ENCODE results near the gene DTNBP1. TPM values are rescaled to one million over a fixed set of nuclear protein-coding genes. Genes with fewer than 3 reads are reported as not detected.

The DTNBP1 gene
- total RNA-seq, 1 donor from 2014 or later: 19.2 TPM

GRCh38 chr6:15539722-15540270, 123.0 kb downstream of the DTNBP1 start:
- intact Hi-C loops (cut with micrococcal nuclease): no loop called here
- TF ChIP-seq CTCF (IDR thresholded peaks at IDR 0.05; ENCODE audit: borderline replicate concordance): no peak
- DNase-seq: no peak
- H3K27me3 ChIP-seq (ENCODE audit: low read depth): no peaks in the 10 kb centered on the region
- peaks cover 20% of the 10 kb centered on the region for H3K4me1 ChIP-seq
- no peak overlapping the region for H3K4me3 ChIP-seq
- H3K27ac ChIP-seq (replicated peaks): no peak overlapping the region
- H3K36me3 ChIP-seq: no peaks in the 10 kb centered on the region
- no peaks in the 10 kb centered on the region for H3K9me3 ChIP-seq (replicated peaks)

GRCh38 chr6:15538766-15539495, 123.9 kb downstream of the DTNBP1 start:
- no peak for DNase-seq
- intact Hi-C loops (cut with micrococcal nuclease): no loop called here
- peaks cover 15% of the 10 kb centered on the region for H3K4me1 ChIP-seq

GRCh38 chr6:15538106-15538505, 124.7 kb downstream of the DTNBP1 start:
- H3K27me3 ChIP-seq (ENCODE audit: low read depth): no peaks in the 10 kb centered on the region
- no peak for DNase-seq
- H3K4me1 ChIP-seq: peaks cover 15% of the 10 kb centered on the region
- no peaks in the 10 kb centered on the region for H3K9me3 ChIP-seq (replicated peaks)
- no peak overlapping the region for H3K27ac ChIP-seq (replicated peaks)
- intact Hi-C loops (cut with micrococcal nuclease): no loop called here
- no peaks in the 10 kb centered on the region for H3K36me3 ChIP-seq
- no peak for TF ChIP-seq CTCF (IDR thresholded peaks at IDR 0.05; ENCODE audit: borderline replicate concordance)
- no peak overlapping the region for H3K4me3 ChIP-seq

More at GRCh38 chr6:15538766-15539495, 123.9 kb downstream of the DTNBP1 start:
- no peaks in the 10 kb centered on the region for H3K27me3 ChIP-seq (ENCODE audit: low read depth)
- H3K27ac ChIP-seq (replicated peaks): no peak overlapping the region
- no peak for TF ChIP-seq CTCF (IDR thresholded peaks at IDR 0.05; ENCODE audit: borderline replicate concordance)
- H3K9me3 ChIP-seq (replicated peaks): no peaks in the 10 kb centered on the region
- no peaks in the 10 kb centered on the region for H3K36me3 ChIP-seq
- H3K4me3 ChIP-seq: no peak overlapping the region

GRCh38 chr6:15536198-15536955, 126.5 kb downstream of the DTNBP1 start:
- no peak for TF ChIP-seq CTCF (IDR thresholded peaks at IDR 0.05; ENCODE audit: borderline replicate concordance)
- H3K36me3 ChIP-seq: peaks cover 6% of the 10 kb centered on the region

GRCh38 chr6:15535495-15536197, 127.2 kb downstream of the DTNBP1 start:
- intact Hi-C loops (cut with micrococcal nuclease): no loop called here
- Histone ChIP-seq H3K4me3 (no peak overlapping the region), H3K9me3 (replicated peaks) (no peaks in the 10 kb centered on the region), H3K27ac (replicated peaks) (peak overlapping the region; percentile 8), H3K4me1 (peaks cover 15% of the 10 kb centered on the region), H3K36me3 (peaks cover 7% of the 10 kb centered on the region), H3K27me3 (ENCODE audit: low read depth) (no peaks in the 10 kb centered on the region)
- no peak for TF ChIP-seq CTCF (IDR thresholded peaks at IDR 0.05; ENCODE audit: borderline replicate concordance)
- no peak for DNase-seq

More at GRCh38 chr6:15536198-15536955, 126.5 kb downstream of the DTNBP1 start:
- DNase-seq: no peak
- intact Hi-C loops (cut with micrococcal nuclease): no loop called here
- Histone ChIP-seq H3K27ac (replicated peaks) (no peak overlapping the region), H3K27me3 (ENCODE audit: low read depth) (no peaks in the 10 kb centered on the region), H3K4me3 (no peak overlapping the region), H3K9me3 (replicated peaks) (no peaks in the 10 kb centered on the region), H3K4me1 (peaks cover 15% of the 10 kb centered on the region)

Data from left ventricle myocardium inferior (tissue), 1 donor.